DND-41 (cell line): ENCODE data around the gene SWI5.

Experiments
- CTCF ChIP-seq: IDR thresholded peaks from 2 replicates; pipeline ENCODE4 v1.5.1; 2012; ENCODE audit warnings: borderline replicate concordance, low read length, moderate library complexity, mild to moderate bottlenecking; ENCODE audit not compliant: poor library complexity, severe bottlenecking; ENCODE audit errors: extremely low read depth
- EZH2 ChIP-seq: IDR thresholded peaks from 3 replicates; pipeline ENCODE4 v1.6.1; 2012; ENCODE audit warnings: borderline replicate concordance, low read depth, mild to moderate bottlenecking, moderate library complexity, low read length, inconsistent platforms; ENCODE audit not compliant: severe bottlenecking

GRCh38 chr9:128232528-128233428 is 43.3 kb upstream of the SWI5 start:
- TF ChIP-seq CTCF (no peak), EZH2 (no peak)
